GM18511 (cell line): ENCODE data around the gene GRWD1.
"Not testable (repeated sequence)": the region's sequence is repeated elsewhere in the genome, so short reads cannot be mapped to it uniquely, and the experiment has no call there.

ENCODE experiments used
- ATAC-seq: cut with Tn5 transposase; IDR thresholded peaks from one replicate; pipeline ENCODE4 v1.9.1; 2021; ENCODE audit warnings: mild to moderate bottlenecking, moderate library complexity; ENCODE audit not compliant: unreplicated experiment

The GRWD1 gene

DNA sequence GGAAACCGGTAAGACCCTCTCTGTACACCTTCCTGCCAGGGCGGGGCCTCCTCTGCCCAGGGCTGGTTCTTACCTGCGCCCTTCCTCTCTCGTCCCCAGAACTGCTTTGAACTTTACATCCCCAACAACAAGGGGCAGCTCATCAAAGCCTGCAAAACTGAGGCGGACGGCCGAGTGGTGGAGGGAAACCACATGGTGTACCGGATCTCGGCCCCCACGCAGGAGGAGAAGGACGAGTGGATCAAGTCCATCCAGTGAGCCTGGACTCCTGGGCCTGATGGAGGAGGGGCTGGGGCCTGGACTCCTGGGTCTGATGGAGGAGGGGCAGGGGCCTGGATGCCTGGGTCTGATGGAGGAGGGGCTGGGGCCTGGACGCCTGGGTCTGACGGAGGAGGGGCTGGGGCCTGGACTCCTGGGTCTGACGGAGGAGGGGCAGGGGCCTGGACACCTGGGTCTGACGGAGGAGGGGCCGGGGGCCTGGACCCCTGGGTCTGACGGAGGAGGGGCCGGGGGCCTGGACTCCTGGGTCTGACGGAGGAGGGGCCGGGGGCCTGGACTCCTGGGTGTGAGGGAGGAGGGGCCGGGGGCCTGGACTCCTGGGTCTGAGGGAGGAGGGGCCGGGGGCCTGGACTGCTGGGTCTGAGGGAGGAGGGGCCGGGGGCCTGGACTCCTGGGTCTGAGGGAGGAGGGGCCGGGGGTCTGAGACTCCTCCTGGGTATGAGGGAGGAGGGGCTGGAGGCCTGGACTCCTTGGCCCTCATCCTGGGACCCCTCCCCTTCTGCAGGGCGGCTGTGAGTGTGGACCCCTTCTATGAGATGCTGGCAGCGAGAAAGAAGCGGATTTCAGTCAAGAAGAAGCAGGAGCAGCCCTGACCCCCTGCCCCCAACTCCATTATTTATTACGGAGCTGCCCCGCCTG is 32.8 kb downstream of the GRWD1 start:
- no peak for ATAC-seq

DNA sequence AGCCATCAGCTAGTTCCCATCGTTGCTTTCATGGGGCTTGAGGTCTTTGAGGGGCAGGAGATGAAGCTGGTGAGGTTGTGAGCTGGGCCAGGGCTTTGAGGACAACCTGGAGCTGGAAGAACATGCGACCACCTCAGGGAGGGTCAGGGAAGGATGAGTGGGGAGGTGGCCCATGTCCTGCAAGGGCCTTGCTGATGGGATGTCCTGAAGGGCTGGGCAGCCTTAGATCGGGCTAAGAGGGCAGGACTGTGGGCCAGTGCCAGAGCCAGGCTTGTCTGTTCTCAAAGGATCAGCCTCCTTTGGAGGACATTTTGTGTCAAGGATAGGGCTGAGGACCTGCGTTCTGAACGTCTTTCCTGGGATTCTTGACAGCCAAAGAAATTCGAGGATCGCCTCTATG is 33.9 kb downstream of the GRWD1 start:
- no peak for ATAC-seq

DNA sequence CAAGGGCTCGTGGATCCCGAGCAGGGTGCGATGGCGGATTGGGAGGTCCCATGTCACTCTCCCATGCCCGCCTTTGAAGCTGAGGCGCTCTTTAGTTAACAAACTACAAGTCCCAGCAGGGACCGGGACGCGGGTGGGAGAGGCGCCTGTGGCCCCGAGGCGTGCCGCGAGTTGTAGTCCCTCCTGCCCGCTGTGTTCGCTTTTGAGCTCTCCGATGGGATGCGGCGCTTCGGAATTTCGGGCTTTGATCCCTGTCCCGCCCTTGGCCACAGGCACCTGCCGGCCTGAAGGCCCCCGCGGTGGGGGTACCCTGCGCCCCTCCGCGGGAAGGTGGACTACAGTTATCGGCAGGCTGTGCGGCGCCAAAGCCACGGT is 34.4 kb downstream of the GRWD1 start:
- ATAC-seq = no peak

DNA sequence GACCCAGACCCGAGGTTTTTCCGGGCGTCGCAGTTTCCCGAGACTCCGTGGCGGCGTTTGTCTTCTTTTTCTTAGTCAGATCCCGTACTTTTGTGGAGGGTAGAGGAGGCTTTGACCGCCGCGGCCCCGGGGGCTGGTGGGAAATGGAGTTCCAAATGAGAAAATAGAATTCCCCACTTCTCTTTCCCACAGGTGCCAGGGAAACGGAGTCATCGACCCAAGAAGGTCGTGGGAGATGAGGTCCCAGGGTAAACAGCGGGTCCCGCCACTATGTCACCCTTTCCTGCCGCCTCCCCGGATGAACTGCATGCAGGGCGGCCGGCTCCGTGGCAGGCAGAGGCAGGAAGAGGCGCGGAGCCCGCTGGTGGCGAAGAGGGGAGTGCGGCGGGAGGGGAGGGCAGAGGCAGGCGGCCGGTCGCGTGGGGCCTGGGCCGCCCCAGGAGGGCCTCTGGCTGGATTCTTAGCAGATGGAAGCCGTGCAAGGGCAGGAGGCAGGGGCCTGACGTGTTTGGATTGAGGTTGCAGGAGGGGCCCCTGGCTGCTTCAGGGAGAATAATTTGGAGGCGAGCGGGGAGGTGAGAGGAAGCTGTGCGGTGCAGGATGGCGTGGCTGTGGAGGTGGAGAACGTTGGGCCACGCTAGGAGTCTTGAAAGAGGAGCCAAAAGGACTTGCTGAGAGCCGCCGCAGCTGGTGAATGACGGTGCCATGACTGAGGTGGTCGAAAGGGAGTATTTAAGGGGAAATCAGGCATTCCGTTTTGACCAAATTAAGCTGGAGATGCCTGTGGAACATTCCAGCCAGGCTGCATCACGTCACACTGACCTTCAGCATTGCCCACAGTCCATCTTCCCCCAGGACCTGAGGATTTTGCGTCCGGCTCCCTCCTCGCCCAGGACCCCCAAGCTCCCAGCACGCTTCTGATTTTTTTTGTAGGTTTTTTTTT is 35.0 kb downstream of the GRWD1 start:
- no peak for ATAC-seq

DNA sequence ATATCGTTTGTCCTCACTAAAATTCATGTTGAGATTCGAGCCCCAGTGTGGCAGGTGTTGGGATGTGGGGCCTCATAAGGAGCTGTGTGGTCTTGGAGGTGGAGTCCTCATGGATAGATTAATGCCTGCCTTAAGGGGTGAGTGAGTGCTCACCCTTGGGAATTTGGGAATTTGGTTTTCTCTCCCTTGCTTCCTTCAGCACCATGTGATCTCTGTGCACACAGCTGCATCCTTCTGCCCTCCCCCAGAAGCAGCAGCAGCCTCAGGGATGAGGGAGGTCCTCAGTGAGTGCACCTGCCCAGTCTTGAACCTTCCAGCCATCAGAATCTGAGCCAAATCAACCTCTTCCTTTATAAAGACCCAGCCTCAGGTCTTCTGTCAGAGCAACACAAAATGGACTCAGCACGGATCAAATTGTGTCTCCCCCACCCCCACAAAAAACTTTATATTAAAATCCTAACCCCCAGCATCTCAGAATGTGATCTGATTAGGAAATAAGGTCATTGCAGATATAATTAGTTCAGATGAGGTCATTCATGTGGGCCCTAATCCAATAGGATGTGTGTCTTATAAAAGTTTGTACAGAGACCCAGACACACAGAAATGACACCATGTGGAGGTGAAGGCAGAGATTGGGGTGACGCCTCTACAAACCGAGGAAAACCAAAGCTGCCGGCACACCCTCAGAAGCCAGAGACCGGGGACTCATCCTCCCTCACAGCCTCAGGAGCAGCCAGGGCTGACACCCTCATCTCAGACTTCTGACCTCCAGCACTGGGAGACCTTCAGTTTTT is 36.3 kb downstream of the GRWD1 start:
- ATAC-seq = no peak

DNA sequence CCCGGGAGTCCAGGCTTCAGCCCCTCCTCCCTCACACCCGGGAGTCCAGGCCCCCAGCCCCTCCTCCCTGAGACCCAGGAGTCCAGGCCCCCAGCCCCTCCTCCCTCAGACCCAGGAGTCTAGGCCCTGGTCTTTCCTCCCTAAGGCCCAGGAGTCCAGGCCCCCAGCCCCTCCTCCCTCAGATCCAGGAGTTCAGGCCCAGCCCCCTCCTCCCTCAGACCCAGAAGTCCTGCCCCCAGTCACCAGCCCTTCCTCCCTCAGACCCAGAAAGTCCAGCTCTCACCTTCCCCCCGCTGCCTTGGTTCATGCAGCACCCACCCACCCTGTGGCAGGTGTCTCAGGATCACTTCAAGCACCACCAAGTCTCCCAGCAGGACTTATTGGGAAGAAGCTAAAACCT is 37.5 kb downstream of the GRWD1 start:
- ATAC-seq = no peak

DNA sequence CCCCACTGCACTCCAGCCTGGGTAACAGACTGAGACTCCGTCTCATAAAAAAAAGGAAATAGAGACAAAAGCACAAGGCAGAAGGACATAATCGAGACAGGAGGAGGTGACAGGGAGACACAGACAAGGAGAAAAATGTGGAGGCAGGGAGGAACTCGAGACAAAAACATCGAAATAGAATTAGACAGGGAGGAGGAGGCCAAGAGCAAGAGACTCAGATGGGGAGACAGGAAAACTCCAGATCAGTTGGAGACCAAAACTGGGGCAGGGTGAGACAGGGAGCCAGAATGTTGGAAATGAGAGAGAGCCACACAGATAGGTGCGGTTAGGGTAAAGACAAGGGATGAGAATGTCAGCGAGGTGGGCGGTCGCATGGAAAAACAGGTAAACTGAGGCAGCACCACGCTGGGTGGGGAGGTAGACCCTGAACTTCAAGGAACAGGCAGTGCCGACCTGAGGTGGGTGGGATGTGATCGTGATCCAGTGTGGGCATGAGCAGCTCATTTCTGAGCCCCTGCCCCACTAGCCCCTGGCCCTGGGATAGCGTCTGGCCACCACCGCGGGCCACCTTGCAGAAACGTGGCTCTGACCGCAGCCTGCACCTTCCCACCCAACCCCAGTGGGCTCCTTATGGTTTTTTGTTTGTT is 38.6 kb downstream of the GRWD1 start:
- ATAC-seq = no peak

DNA sequence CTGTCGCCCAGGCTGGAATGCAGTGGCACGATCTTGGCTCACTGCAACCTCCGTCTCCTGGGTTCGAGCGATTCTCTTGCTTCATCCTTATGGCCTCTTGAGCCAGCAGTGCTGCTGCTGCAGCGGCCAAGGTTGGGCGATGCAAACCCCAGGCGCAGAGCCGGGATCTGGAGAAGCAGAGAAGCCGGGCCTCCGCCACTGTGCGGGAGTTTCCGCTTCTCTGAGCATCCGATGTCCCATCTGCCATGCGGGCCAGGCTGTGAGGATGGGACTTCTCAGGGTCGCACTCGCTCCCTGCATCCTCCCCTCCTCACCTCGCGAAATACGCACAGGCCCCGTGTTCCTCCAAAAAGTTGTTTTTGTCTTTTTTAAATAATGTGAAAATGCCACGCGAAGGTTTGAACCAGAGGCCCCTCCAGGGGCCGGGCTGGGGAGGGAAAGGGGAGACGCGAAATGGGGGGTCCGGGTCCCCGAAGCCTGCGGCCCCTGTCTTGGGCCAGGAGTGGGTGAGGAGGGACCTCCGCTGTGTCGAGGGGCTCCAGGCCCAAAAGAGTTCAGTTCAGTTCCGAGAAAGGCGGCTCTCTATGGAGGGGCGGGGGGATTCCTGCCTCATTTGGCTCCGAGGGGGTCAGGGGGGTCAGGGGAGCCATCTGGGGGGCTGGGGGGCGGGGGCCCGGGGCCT is 39.3 kb downstream of the GRWD1 start:
- ATAC-seq = no peak

DNA sequence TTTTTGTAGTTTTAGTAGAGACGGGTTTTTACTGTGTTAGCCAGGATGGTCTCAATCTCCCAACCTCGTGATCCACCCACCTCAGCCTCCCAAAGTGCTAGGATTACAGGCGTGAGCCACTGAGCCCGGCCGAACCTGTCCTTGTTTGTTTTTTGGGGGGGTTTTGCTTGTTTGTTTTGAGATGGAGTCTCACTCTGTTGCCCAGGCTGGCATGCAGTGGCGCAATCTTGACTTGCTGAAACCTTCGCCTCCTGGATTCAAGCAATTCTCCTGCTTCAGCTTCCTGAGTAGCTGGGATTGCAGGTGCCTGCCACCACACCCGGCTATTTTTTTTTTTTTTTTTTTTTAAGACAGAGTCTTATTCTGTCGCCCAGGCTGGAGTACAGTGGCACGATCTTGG is 40.9 kb downstream of the GRWD1 start:
- not testable (repeated sequence) for ATAC-seq

DNA sequence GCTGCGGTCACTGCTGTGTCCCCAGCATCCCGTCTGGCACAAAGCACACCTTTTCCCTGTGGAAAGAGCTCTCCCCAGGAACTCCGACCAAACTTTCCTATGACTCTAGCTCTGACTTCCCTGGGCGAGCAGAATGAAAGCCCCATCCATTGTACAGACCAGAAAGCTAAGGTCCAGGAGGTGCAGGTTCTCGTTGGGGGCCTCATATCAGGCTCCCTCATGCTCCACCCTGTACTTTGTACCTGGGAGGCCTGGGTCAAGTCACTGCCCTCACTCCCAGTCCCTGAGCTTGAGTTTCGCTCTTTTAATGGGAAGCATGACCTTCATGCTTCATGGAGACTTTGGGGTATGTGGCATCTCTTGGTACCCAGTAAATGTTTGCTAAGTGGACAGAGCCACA is 41.8 kb downstream of the GRWD1 start:
- ATAC-seq = no peak

DNA sequence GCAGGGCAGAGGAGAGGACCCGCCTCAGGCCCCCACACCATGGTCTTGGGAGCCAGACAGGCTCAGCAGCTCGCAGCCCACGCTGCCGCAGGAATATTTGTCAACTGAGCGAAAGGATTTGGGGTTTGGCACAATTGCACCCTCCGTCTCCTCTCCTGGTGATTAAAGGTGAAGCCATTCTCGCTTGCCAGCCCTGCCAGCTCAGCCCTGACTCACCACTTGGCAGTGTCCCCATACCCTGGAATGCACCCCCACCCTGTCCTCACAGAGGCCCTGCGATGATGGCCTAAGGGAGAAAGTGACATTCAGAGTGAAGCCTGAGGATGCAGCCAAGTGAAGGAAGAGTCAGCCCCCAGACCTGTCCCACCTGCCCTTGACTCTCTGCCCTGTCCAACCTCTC is 42.2 kb downstream of the GRWD1 start:
- ATAC-seq = no peak

DNA sequence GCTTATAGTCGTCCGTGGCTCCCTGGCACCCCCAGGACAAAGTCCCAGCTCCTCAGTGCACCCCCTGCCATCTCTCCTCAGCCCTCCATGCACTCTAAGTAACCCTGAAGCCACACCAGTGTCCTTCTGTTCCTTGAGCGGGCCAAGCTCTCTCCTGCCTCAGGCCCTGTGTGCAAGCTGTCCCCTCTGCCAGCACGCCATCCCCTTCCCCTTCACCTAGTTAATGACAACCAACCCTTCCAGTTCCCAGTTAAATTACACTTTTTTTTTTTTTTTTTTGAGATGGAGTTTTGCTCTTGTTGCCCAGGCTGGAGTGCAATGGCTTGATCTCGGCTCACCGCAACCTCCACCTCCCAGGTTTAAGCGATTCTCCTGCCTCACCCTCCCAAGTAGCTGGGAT is 42.7 kb downstream of the GRWD1 start:
- not testable (repeated sequence) for ATAC-seq

DNA sequence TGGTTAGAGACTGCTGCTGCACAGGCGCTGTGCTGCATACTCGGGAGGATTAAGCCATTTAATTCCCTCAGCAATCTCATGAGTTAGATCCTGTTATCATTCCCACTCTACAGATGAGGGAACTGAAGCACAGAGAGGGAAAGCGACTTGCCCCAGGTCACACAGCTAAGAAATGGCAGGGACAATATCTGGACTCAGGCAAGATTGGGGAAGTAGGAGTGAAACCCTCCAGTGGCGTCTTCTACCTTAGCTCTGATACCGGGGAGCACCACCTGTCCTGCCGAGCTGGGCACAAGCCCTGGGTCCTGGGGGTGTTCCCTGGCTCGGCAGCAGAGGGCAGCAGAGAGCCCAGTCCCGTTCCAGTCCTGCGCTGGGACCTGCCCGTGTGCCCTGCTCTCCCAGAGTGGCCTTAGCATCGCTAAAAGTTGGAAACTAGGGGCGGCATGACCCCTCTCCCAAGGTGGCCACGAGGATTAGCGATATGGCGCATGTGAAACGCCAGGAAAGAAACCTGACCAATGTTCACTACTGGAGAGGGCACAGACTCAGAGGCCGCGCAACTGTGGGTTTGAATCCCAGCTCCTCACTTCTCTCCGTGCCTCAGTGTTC is 43.9 kb downstream of the GRWD1 start:
- no peak for ATAC-seq

DNA sequence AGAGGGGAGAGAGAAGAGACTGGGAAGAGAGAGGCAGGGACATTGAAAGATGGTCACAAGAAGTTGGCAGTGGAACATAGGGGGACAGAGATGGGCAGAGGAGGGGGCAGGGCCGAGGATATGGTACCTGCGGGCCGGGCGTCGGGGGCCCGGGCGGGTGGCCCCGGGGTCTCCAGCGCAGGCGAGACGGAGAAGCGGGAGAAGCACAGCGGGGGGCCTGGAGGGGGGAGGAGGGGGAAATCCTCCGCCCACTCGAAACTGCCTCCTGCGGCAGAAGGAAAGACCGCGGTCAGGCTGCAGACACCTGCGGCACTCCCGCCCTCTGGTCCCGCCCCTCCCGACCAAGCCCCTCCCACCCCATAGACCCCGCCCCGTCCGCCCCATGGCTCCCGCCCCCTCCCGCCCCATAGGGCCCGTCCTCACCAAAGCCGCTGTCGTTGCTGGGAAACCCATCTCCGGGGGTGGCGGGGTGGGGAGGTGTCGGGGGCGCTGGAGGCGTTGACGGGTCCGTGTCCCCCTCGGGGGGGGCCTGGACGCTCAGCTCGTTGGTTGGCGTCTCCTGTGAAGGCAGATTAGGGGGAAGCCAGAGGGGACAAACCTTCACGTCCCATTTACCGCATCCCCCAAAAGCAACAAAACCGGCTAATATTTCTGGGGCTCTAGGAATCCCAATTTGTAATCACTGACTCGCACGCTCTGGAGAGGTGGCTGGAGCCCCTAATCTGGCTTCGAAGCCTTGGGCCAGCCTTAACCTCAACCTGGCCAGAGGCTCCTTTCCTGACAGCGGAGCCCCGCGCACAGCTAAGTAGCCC is 45.4 kb downstream of the GRWD1 start:
- no peak for ATAC-seq

DNA sequence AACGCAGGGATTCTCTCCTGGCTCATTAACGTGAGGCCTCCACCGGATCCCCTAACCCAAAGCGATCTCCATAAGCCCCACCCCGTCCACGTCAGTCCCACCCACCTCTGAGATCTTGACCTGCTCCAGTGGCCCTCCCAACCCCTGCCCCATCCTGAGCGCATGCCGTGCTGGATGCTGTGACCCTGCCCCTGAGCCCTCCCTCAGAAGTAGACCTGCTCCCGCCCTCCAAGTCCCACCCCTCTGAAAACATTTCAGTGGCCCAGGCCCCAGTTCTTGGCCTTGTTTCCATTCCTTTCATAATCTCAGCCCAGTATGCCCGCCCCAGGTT is 46.0 kb downstream of the GRWD1 start:
- no peak for ATAC-seq

DNA sequence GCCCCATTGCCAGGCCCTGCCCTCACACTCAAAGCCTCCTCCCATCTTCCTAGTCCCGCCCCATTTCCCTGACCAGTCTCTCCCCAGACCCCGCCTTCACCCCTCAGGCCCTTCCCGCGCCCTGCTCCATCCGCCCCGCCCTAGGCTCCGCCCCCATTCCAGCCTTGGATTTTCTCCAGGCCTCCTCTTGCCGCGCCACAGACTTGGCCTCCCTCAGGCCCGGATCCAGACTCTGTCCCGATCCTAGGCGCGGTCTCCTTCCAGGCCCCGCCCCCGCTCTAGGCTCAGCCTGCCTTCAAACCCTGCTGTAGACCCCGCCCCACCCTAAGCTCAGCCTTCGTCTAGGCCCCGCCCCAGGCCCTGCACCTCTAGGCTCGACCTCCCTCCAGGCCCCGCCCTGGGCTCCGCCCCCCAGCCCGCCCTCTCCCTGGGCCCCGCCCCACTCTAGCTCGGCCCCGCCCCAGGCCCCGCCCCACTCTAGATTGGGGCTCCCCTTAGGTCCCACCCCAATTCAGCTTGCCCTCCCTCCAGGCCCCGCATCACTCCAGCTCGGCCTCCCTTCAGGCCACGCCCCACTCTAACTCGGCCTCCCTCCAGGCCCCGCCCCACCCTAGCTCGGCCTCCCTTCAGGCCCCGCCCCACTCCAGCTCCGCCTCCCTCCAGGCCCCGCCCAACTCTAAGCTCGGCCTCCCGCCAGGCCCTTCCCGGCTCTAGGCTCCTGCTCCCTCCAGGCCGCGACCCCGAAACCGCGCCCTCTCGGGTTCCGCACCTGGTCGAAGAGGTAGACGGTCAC is 47.3 kb downstream of the GRWD1 start:
- ATAC-seq = peak; percentile 59

DNA sequence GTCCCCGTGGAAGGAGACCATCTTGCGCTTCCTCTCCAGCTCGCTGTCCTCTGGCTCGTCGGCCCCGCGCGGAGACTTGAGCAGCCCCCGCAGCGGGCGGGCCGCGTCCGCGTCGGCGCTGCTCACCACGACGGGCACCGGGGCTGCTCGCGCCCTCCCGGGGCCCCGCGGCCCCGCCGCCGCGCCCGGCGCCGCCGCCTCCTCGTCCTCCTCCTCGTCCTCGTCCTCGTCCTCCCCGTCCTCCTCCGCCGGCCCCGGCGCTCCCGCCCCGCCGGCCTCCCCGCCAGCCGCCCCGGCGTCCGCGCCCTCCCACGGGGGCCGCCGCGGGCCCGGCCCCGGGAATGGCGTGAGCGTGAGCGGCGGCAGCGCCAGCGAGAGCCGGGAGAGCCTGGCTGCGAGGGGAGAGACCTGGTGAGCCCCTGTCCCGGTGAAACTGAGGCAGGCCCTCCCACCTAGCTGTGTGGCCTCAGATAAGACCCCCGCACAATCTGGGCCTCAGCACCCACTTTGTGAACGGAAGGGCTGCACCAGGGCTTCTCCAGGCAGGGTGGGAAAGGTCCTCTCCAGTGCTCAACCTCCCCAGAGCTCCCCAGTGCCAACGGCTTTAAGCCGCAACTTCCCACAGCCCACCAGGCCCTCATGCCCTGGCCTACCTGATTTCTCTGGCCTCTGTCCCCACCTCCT is 48.1 kb downstream of the GRWD1 start:
- ATAC-seq = peak; percentile 14

DNA sequence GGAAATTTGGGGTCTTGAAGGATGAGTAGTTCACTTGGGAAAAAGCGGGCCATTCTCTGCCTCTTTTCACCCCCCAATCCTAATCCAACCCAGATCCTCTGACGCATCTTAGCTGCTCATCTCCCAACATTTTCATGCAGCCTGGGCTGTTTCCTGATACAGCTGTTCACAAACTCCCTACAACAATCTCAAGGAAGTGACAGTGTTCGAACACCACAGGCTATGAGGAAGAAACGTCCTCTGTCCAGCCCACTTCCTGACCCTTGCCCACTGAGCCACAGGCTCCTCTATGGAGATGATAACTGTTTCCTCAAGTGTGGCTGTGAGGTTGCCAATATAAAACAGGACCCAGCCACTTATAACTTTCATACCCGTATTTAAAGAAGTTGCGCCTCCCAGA is 49.6 kb downstream of the GRWD1 start:
- no peak for ATAC-seq
